ENCODE measurements around the gene KRTAP10-3. TPM values are rescaled to one million over a fixed set of nuclear protein-coding genes. Genes with fewer than 3 reads are reported as not detected.

The KRTAP10-3 gene
- total and polyA plus RNA-seq, 2 of the 13 experiments (the other 11 are each of a cell fraction or from before 2014, with no cell fraction given) = not detected

DNA sequence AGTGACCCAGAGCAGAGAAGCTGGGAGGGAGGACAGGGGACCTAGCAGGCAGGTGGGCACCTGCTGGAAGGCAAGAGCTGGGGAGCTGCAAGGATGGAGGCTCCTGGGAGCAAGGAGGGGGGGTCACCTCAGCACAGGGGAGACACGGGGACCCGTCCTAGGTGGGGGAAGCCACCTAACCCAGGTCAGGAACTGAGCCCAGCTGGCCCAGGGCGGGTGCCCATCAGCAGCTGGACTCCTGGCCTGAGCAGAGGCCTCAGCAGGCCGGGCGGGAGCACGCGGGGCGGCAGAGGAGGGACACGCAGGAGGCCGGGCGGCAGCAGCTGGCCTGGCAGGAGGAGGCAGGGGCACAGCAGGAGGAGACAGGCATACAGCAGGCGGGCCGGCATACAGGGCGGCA, 19.5 kb downstream of the KRTAP10-3 start:
- in situ Hi-C loops (cut with HindIII; ENCODE audit: extremely low pct_ligation_motif_present, low pct_unique_long_range_greater_than_20kb) = no loop called here
- TF ChIP-seq, protein P1, sequence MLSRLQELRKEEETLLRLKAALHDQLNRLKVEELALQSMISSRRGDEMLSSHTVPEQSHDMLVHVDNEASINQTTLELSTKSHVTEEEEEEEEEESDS (CRISPR knock-in tag; IDR thresholded peaks at IDR 0.05; ENCODE audit: borderline replicate concordance) = no peak
- TF ChIP-seq SALL2 (CRISPR knock-in tag; IDR thresholded peaks at IDR 0.05) (no peak), ATM (IDR thresholded peaks at IDR 0.05; ENCODE audit: borderline replicate concordance) (no peak), NFYB (CRISPR knock-in tag; IDR thresholded peaks at IDR 0.05) (no peak), HOXA9 (CRISPR knock-in tag; IDR thresholded peaks at IDR 0.05; ENCODE audit: borderline replicate concordance) (no peak), ZNF451 (CRISPR knock-in tag; IDR thresholded peaks at IDR 0.05) (no peak), CSRNP1 (CRISPR knock-in tag; IDR thresholded peaks at IDR 0.05) (no peak), UBTF (CRISPR knock-in tag; IDR thresholded peaks at IDR 0.05) (no peak), JDP2 (CRISPR knock-in tag; IDR thresholded peaks at IDR 0.05; ENCODE audit: borderline replicate concordance) (no peak), ZNF749 (CRISPR knock-in tag; IDR thresholded peaks at IDR 0.05; ENCODE audit: borderline replicate concordance) (no peak), ZNF737 (CRISPR knock-in tag; IDR thresholded peaks at IDR 0.05; ENCODE audit: borderline replicate concordance) (no peak), ATF3 (CRISPR knock-in tag; IDR thresholded peaks at IDR 0.05) (no peak), KMT2B (CRISPR knock-in tag; IDR thresholded peaks at IDR 0.05) (no peak), IKZF4 (CRISPR knock-in tag; IDR thresholded peaks at IDR 0.05; ENCODE audit: borderline replicate concordance, low read depth, not compliant biosample characterization) (no peak), ZNF230 (CRISPR knock-in tag; IDR thresholded peaks at IDR 0.05) (no peak), TFDP1 (CRISPR knock-in tag; IDR thresholded peaks at IDR 0.05; ENCODE audit: borderline replicate concordance) (no peak), ZNF280B (CRISPR knock-in tag; IDR thresholded peaks at IDR 0.05; ENCODE audit: borderline replicate concordance) (no peak)

More for the DNA sequence above, 19.5 kb downstream of the KRTAP10-3 start:
- 47% methylated on average over 5 of the region's 14 CpGs for WGBS (ENCODE audit: low lambda C conversion rate)
- no peak overlapping the region for H2AFZ ChIP-seq (ENCODE audit: low read length)
- FAIRE-seq (no peak), DNase-seq (ENCODE audit: low spot score) (no peak), ATAC-seq (no peak; the same call in 2 of the 3 replicates)
- no peak overlapping the region for H3K4me2 ChIP-seq (ENCODE audit: low read depth, low read length)
- no peak overlapping the region for H3K9ac ChIP-seq (ENCODE audit: insufficient read depth, low read depth, low read length)
- no peak overlapping the region for H3K27ac ChIP-seq (ENCODE audit: extremely low read length, insufficient read depth, low read length)
- intact Hi-C loops (cut with micrococcal nuclease; ENCODE audit: unreplicated experiment) = no loop called here
- BruUV-seq (replicated peaks) = no TSS peak
- H4K20me1 ChIP-seq (ENCODE audit: insufficient read depth, low read length) = no peaks in the 10 kb centered on the region
- H3K27me3 ChIP-seq (ENCODE audit: control insufficient read depth in 1 of 2, insufficient read depth in 2 of 2, low read length in 2 of 2) = no peaks in the 10 kb centered on the region; a peak in 2 of 5 replicates
- no peaks in the 10 kb centered on the region for H3K4me1 ChIP-seq (ENCODE audit: insufficient read depth, low read length)
- ChIA-PET POLR2A (no interaction called here), CTCF (ENCODE audit: low intra/inter-chr PET ratio, low total read pairs) (no interaction called here)
- no peak overlapping the region for H3K4me3 ChIP-seq (replicated peaks in 1 of 3; ENCODE audit: insufficient read depth in 1 of 3, low read depth in 2 of 3, low read length in 3 of 3)
- H3K9me3 ChIP-seq (ENCODE audit: low read length) = peaks cover 17% of the 10 kb centered on the region; the same call in 1 of the 2 replicates
- H3K79me2 ChIP-seq (ENCODE audit: insufficient read depth, low read length) = no peaks in the 10 kb centered on the region
- no peaks in the 10 kb centered on the region for H3K36me3 ChIP-seq (replicated peaks in 1 of 2; ENCODE audit: control insufficient read depth in 1 of 2, insufficient read depth in 2 of 2, low read length in 2 of 2)
